GM12864 (cell line): ENCODE results near the gene ARL6IP5.

Experiments
- DNase-seq: peaks from one replicate; pipeline ENCODE4 v3.0.0-alpha.2; 2011; ENCODE audit warnings: low read depth
- H3K4me3 ChIP-seq: 2 replicates; pipeline ENCODE4 v1.5.1; 2011; ENCODE audit warnings: mild to moderate bottlenecking, low read depth, low read length, control low read depth
- TF ChIP-seq, protein P1 (sequence below): IDR thresholded peaks from 2 replicates; pipeline ENCODE4 v1.5.1; 2011; ENCODE audit warnings: low read depth, mild to moderate bottlenecking, moderate library complexity, low read length, control low read depth, inconsistent platforms; ENCODE audit errors: missing control alignments

Gene ARL6IP5

GRCh38 chr3:69121513-69121912, 36.8 kb downstream of the ARL6IP5 start:
- TF ChIP-seq, protein P1, sequence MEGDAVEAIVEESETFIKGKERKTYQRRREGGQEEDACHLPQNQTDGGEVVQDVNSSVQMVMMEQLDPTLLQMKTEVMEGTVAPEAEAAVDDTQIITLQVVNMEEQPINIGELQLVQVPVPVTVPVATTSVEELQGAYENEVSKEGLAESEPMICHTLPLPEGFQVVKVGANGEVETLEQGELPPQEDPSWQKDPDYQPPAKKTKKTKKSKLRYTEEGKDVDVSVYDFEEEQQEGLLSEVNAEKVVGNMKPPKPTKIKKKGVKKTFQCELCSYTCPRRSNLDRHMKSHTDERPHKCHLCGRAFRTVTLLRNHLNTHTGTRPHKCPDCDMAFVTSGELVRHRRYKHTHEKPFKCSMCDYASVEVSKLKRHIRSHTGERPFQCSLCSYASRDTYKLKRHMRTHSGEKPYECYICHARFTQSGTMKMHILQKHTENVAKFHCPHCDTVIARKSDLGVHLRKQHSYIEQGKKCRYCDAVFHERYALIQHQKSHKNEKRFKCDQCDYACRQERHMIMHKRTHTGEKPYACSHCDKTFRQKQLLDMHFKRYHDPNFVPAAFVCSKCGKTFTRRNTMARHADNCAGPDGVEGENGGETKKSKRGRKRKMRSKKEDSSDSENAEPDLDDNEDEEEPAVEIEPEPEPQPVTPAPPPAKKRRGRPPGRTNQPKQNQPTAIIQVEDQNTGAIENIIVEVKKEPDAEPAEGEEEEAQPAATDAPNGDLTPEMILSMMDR = no peak
- H3K4me3 ChIP-seq = no peak overlapping the region
- no peak for DNase-seq

- H3K4me3 ChIP-seq = no peak overlapping the region
Observed at GRCh38 chr3:69121950-69122349, 37.2 kb downstream of the ARL6IP5 start.

DNA sequence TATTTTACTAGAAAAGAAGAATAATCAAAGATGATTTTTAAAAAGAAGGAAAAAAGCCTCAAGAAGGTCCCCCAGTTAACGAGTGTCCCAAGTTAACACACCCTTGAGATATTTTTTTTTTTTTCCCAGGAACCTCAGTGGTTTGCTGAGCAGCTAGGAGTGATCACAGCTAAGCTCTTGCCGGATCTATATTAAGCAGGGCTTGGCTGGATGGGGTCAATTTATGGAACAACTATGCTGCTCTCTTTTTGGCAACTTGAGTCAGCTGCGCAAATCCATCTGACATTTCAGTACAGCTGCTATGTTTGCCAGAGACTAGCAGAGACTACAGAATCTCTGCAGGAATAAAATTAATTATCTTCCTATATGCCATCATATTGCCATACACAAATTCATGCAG, 37.7 kb downstream of the ARL6IP5 start, which contains the start of gene LMOD3:
LMOD3 (minus strand) TSS at position 193 of the 400 bp plus-strand sequence. CDS start 209 bp downstream, outside the sequence.
- H3K4me3 ChIP-seq = no peak within 1 kb of the TSS
- TF ChIP-seq, protein P1 = no peak
- DNase-seq = no peak

More at GRCh38 chr3:69121950-69122349, 37.2 kb downstream of the ARL6IP5 start:
- TF ChIP-seq, protein P1 = no peak
- DNase-seq = no peak

GRCh38 chr3:69126216-69126615, 41.5 kb downstream of the ARL6IP5 start:
- TF ChIP-seq, protein P1 = no peak
- H3K4me3 ChIP-seq = no peak overlapping the region
- no peak for DNase-seq

- no peak for DNase-seq
- H3K4me3 ChIP-seq = no peak overlapping the region
- TF ChIP-seq, protein P1 = no peak
Observed at GRCh38 chr3:69126999-69127398, 42.3 kb downstream of the ARL6IP5 start.

DNA sequence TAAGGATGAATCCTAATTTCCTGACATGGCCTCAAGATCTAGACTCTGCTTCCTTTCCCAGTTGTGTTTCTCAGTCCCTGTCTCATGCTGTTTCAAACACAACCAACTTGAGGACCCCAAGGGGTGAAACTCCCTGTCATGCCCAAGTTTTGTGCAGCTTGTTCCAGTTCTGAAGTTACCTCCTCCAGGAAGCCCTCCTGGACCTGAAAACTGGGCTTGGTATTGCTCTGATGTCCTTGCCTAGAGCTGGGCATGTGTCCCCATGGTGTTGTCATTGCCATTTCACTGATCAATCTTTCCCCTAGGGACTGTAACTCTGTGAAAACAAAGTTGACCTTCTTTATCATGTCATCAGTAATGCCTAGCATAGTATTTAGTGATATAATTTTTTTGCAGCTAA, 43.8 kb downstream of the ARL6IP5 start:
- TF ChIP-seq, protein P1 = no peak
- H3K4me3 ChIP-seq = no peak overlapping the region
- no peak for DNase-seq

DNA sequence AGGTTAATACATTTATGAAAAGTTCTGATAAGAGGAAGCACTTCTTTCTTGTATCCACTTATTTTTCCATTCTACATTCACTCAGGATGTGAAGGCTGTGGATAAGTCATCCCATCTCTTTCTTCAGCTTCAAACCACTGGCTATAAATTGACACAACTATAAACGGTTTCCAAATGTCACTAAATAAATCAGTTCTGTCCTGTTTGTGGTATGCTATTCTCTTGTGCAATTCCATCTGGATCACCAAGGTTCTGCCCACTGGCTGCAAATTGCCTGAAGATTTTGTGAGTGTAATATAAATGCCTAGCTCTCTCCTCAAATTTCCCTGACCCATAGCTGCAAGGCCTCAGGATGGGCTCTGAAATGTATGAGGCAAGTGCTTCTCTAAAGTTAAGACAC, 44.8 kb downstream of the ARL6IP5 start:
- TF ChIP-seq, protein P1 = no peak
- H3K4me3 ChIP-seq = no peak overlapping the region
- no peak for DNase-seq
